HG02610 (cell line): ENCODE results near the gene LACTBL1.

Source experiments
- ATAC-seq: cut with Tn5 transposase; IDR thresholded peaks from one replicate; pipeline ENCODE4 v1.9.1; 2021; ENCODE audit warnings: mild to moderate bottlenecking, moderate library complexity; ENCODE audit not compliant: unreplicated experiment

LACTBL1 gene

GRCh38 chr1:22978299-22978698 lies 5.6 kb upstream of the LACTBL1 start:
- no peak for ATAC-seq

GRCh38 chr1:22976461-22977243 lies 4.0 kb upstream of the LACTBL1 start:
- no peak for ATAC-seq

GRCh38 chr1:22976127-22976460 lies 3.4 kb upstream of the LACTBL1 start:
- ATAC-seq, result no peak

GRCh38 chr1:22975694-22976093 lies 3.0 kb upstream of the LACTBL1 start:
- ATAC-seq, result no peak

- ATAC-seq, result no peak
These were observed 858 bp downstream of the LACTBL1 start for GRCh38 chr1:22971611-22972405.

- no peak for ATAC-seq
These were observed 1.5 kb downstream of the LACTBL1 start for GRCh38 chr1:22971161-22971560.

- ATAC-seq, result no peak
These were observed 2.6 kb downstream of the LACTBL1 start for GRCh38 chr1:22970096-22970495.

- ATAC-seq, result no peak
These were observed 3.4 kb downstream of the LACTBL1 start for GRCh38 chr1:22969304-22969709.

- ATAC-seq, result no peak
These were observed 4.8 kb downstream of the LACTBL1 start for GRCh38 chr1:22967833-22968232.

- ATAC-seq, result no peak
These were observed 6.4 kb downstream of the LACTBL1 start for GRCh38 chr1:22966309-22966708.

GRCh38 chr1:22963044-22963677 lies 9.5 kb downstream of the LACTBL1 start:
- ATAC-seq, result no peak

- ATAC-seq, result no peak
These were observed 10.1 kb downstream of the LACTBL1 start for GRCh38 chr1:22962558-22962957.

- ATAC-seq, result no peak
These were observed 12.9 kb downstream of the LACTBL1 start for GRCh38 chr1:22959545-22960360.

GRCh38 chr1:22958556-22958955 lies 14.1 kb downstream of the LACTBL1 start:
- no peak for ATAC-seq

- ATAC-seq, result no peak
These were observed 15.6 kb downstream of the LACTBL1 start for GRCh38 chr1:22957066-22957465.

- ATAC-seq, result no peak
These were observed 17.5 kb downstream of the LACTBL1 start for GRCh38 chr1:22955146-22955545.

- ATAC-seq, result no peak
These were observed 18.9 kb downstream of the LACTBL1 start for GRCh38 chr1:22953740-22954141.

GRCh38 chr1:22953057-22953739 lies 19.5 kb downstream of the LACTBL1 start:
- ATAC-seq, result no peak

- ATAC-seq, result no peak
These were observed 20.0 kb downstream of the LACTBL1 start for GRCh38 chr1:22952694-22953056.

GRCh38 chr1:22951796-22952195 lies 20.9 kb downstream of the LACTBL1 start:
- ATAC-seq, result no peak
